GM12878 (cell line): Measurements from ENCODE around the gene COL23A1. TPM values are rescaled to one million over a fixed set of nuclear protein-coding genes. Genes with fewer than 3 reads are reported as not detected.

Experiments used
- ATAC-seq: fragments of 200-7000 bp; cut with Tn5 transposase; 3 replicates; pipeline ENCODE4 v1.9.1; 2020; ENCODE audit warnings: mild to moderate bottlenecking, moderate library complexity
- BruUV-seq: library from RNA; stranded (reverse); fragments of 400-500 nt; replicated peaks from 2 replicates; lab custom pipeline; 2021; lab: Mats Ljungman, UMichigan
- CTCF ChIA-PET: fragments of 300-600 bp; sonication (Branson Sonifier 250); formaldehyde crosslinking; extraction: SDS; loops from one replicate; lab custom pipeline; 2021; ENCODE audit warnings: inconsistent platforms; lab: Yijun Ruan, JAX
- POLR2A ChIA-PET: fragments of 350-600 bp; formaldehyde crosslinking; extraction: SDS; loops from one replicate; lab custom pipeline; 2021; ENCODE audit warnings: inconsistent platforms; lab: Charles Lee
- RAD21 ChIA-PET: fragments of 300-600 bp; sonication (Branson Sonifier 250); formaldehyde crosslinking; loops from one replicate; lab custom pipeline; 2023; ENCODE audit warnings: antibody characterized with exemption; ENCODE audit not compliant: unreplicated experiment; lab: Charles Lee
- SMC1A ChIA-PET: fragments of 300-600 bp; sonication (Branson Sonifier 250); formaldehyde crosslinking; loops from one replicate; lab custom pipeline; 2023; ENCODE audit not compliant: unreplicated experiment, uncharacterized antibody; lab: Charles Lee
- DNase-seq: peaks from one replicate; pipeline ENCODE4 v3.0.0-alpha.2; 2011; ENCODE audit warnings: low read depth, low spot score
- FAIRE-seq: peaks from 3 replicates; lab custom pipeline; 2011; peaks lifted over from hg19 to GRCh38; lab: Jason Lieb, UNC
- H2AFZ ChIP-seq: 2 replicates; pipeline ENCODE4 v1.6.0; 2011; ENCODE audit warnings: low read depth, low read length, control low read depth; ENCODE audit not compliant: control insufficient read depth
- H3K27ac ChIP-seq: 2 replicates; pipeline ENCODE4 v1.5.1; 2011; ENCODE audit warnings: control low read depth; ENCODE audit not compliant: control insufficient read depth, insufficient read depth
- H3K27me3 ChIP-seq, 2 experiments: replicated peaks in 1 of 2; 2 replicates each; pipeline versions ENCODE4 v1.6.0 to v1.6.1; 2011; ENCODE audit warnings: low read length in 1 of 2; ENCODE audit not compliant: control insufficient read depth in 2 of 2, insufficient read depth in 2 of 2
- H3K36me3 ChIP-seq, 2 experiments: 2 replicates each; pipeline ENCODE4 v1.5.1; 2011; ENCODE audit warnings: low read length in 1 of 2; ENCODE audit not compliant: control insufficient read depth in 2 of 2, insufficient read depth in 2 of 2
- H3K4me1 ChIP-seq: 2 replicates; pipeline ENCODE4 v1.6.1; 2011; ENCODE audit warnings: mild to moderate bottlenecking, low read length, moderate library complexity, mixed read lengths; ENCODE audit not compliant: control insufficient read depth, insufficient read depth
- H3K4me2 ChIP-seq: 2 replicates; pipeline ENCODE4 v1.6.0; 2011; ENCODE audit warnings: control low read depth; ENCODE audit not compliant: control insufficient read depth, insufficient read depth
- H3K4me3 ChIP-seq: fragments of 200-600 bp; sonication (generic); 2 replicates; pipeline ENCODE4 v1.5.1; 2016
- H3K79me2 ChIP-seq: 2 replicates; pipeline ENCODE4 v1.6.0; 2011; ENCODE audit warnings: low read length; ENCODE audit not compliant: control insufficient read depth, insufficient read depth
- H3K9ac ChIP-seq: 2 replicates; pipeline ENCODE4 v1.8.0; 2011; ENCODE audit warnings: low read length, control low read depth, mixed read lengths; ENCODE audit not compliant: control insufficient read depth, insufficient read depth
- H3K9me3 ChIP-seq: replicated peaks from 3 replicates; pipeline ENCODE4 v1.5.1; 2011; ENCODE audit warnings: mild to moderate bottlenecking, low read length; ENCODE audit not compliant: control insufficient read depth, insufficient read depth
- H4K20me1 ChIP-seq: 2 replicates; pipeline ENCODE4 v1.6.0; 2011; ENCODE audit not compliant: control insufficient read depth, insufficient read depth
- CBFB ChIP-seq: IDR thresholded peaks from 2 replicates; pipeline ENCODE4 v1.6.1; 2016; ENCODE audit warnings: antibody characterized with exemption, low read depth
- CBX3 ChIP-seq: fragments of 200-600 bp; sonication (generic); IDR thresholded peaks from 2 replicates; pipeline ENCODE4 v1.6.1; 2016; ENCODE audit warnings: low read depth, borderline replicate concordance
- CEBPZ ChIP-seq: fragments of 150-350 bp; IDR thresholded peaks from 2 replicates; pipeline ENCODE4 v1.6.1; 2016; ENCODE audit warnings: low read depth, low read length
- EP300 ChIP-seq, 2 experiments: fragments of 150-350 bp in 1 of 2; IDR thresholded peaks; 2 replicates each; pipeline ENCODE4 v1.6.1; 2011 to 2012; ENCODE audit warnings: low read depth in 2 of 2, low read length in 2 of 2, borderline replicate concordance in 1 of 2, improper control_type of control experiment in 1 of 2, inconsistent platforms in 1 of 2; ENCODE audit not compliant: control insufficient read depth in 1 of 2
- FOS ChIP-seq: IDR thresholded peaks from 3 replicates; pipeline ENCODE4 v1.6.1; 2011; ENCODE audit warnings: borderline replicate concordance; ENCODE audit not compliant: insufficient read length; ENCODE audit errors: extremely low read depth
- MTA2 ChIP-seq: fragments of 450-650 bp; IDR thresholded peaks from 2 replicates; pipeline ENCODE4 v1.6.1; 2016; ENCODE audit warnings: low read depth, mild to moderate bottlenecking, moderate library complexity
- RBBP5 ChIP-seq: fragments of 200-600 bp; sonication (generic); conservative IDR thresholded peaks from 2 replicates; pipeline ENCODE4 v1.6.1; 2016
- RCOR1 ChIP-seq: conservative IDR thresholded peaks from 2 replicates; pipeline ENCODE4 v1.6.1; 2012; ENCODE audit warnings: low read depth, low read length, improper control_type of control experiment
- SMARCA5 ChIP-seq: fragments of 450-650 bp; IDR thresholded peaks from 2 replicates; pipeline ENCODE4 v1.6.1; 2017; ENCODE audit warnings: mild to moderate bottlenecking
- SUPT20H ChIP-seq: IDR thresholded peaks from 2 replicates; pipeline ENCODE4 v1.6.1; 2011; ENCODE audit warnings: low read depth, mild to moderate bottlenecking, low read length, moderate library complexity, borderline replicate concordance; ENCODE audit not compliant: control insufficient read depth
- SUZ12 ChIP-seq: fragments of 200-600 bp; sonication (generic); IDR thresholded peaks from one replicate; pipeline ENCODE4 v1.6.1; 2018; ENCODE audit warnings: antibody characterized with exemption, mild to moderate bottlenecking; ENCODE audit not compliant: unreplicated experiment
- ZNF622 ChIP-seq: fragments of 450-650 bp; IDR thresholded peaks from 2 replicates; pipeline ENCODE4 v1.6.1; 2017; ENCODE audit warnings: mild to moderate bottlenecking, inconsistent platforms
- WGBS: methylation state at CpG from one replicate; pipeline ENCODE4 v1.1.6; 2016; ENCODE audit warnings: low lambda C conversion rate; ENCODE audit not compliant: insufficient replicate concordance, insufficient coverage; ENCODE audit errors: missing lambda C conversion rate; 5-methylcytosine and 5-hydroxymethylcytosine counted together
- in situ Hi-C: fragments of 300-500 bp; cut with MboI; formaldehyde crosslinking; loops from 9 replicates; pipeline ENCODE4 v1.14.3; 2018; ENCODE audit warnings: mixed read lengths
- intact Hi-C: fragments of 100-400 bp; cut with micrococcal nuclease; formaldehyde crosslinking; loops from one replicate; pipeline ENCODE4 v1.14.2; 2022; ENCODE audit not compliant: unreplicated experiment
- polyA plus RNA-seq, 11 experiments: library from polyadenylated mRNA; depleted of rRNA in 4 of 11; unstranded in 6 of 11; stranded (reverse) in 5 of 11; fragments of >200 nt; fragmentation: Nextera tagmentation in 4 of 11; fragmentation: Illumina TruSeq in 1 of 11; extraction: Ambion mirVana in 4 of 11; extraction: Trizol in 1 of 11; gene quantifications; 1 replicate in 1 of 11; 2 replicates in 10 of 11; pipeline versions ENCODE4 v1.2.1 to v1.2.3, GENCODE V29; 2011 to 2016; ENCODE audit warnings: inconsistent platforms in 2 of 11, missing spikeins in 2 of 11, low read depth in 1 of 11
- total RNA-seq, 4 experiments: library from RNA; depleted of rRNA in 3 of 4; stranded (reverse); fragments of >200 nt in 3 of 4; fragmentation: Illumina TruSeq in 1 of 4; extraction: Trizol in 1 of 4; gene quantifications; 2 replicates each; pipeline versions ENCODE4 v1.2.1 to v1.2.3, GENCODE V29; 2013 to 2021
- TF ChIP-seq, protein P1 (sequence below): fragments of 450-650 bp; formaldehyde crosslinking; IDR thresholded peaks from 2 replicates; pipeline ENCODE4 v1.5.0; 2022; ENCODE audit warnings: mild to moderate bottlenecking, missing genetic modification characterization
- TF ChIP-seq, protein P2 (sequence below): fragments of 450-650 bp; IDR thresholded peaks from 2 replicates; pipeline ENCODE4 v1.6.1; 2018; ENCODE audit warnings: borderline replicate concordance, mild to moderate bottlenecking; ENCODE audit not compliant: partially characterized antibody
- TF ChIP-seq, protein P3 (sequence below): IDR thresholded peaks from 2 replicates; pipeline ENCODE4 v1.6.1; 2011; ENCODE audit warnings: low read depth, mild to moderate bottlenecking, low read length, moderate library complexity, borderline replicate concordance; ENCODE audit errors: extremely low read depth

The COL23A1 gene
- total and polyA plus RNA-seq, 10 of the 15 experiments (the other 5 are each of a cell fraction or from before 2014, with no cell fraction given), result 0.03 to 0.83 (median 0.09) TPM; not detected in 5

DNA sequence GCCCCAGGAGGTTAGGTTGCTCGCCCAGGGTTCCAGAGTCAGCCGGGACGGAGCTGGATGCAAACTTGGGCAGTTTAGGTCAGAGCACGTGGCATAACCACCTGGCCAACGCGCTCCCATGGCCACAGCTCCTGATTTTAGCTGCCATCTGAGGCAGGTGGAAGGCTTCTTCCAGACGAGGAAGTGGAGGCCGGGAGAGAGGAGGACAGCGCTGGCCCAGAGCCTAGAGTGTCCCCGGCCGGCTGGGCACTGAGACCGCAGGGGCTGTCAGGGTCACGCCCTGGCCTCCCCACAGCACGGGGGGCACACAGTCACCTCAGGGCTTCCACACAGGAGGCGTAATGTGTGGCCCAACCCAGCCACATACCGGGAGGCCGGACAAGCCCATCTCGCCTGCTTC is 341.4 kb downstream of the COL23A1 start:
- no peak overlapping the region for H2AFZ ChIP-seq
- H3K4me2 ChIP-seq, result no peak overlapping the region
- H3K9ac ChIP-seq, result no peak overlapping the region
- ATAC-seq (no peak), FAIRE-seq (no peak), DNase-seq (no peak)
- no peaks in the 10 kb centered on the region for H3K27me3 ChIP-seq
- ChIA-PET RAD21 (no interaction called here), CTCF (no interaction called here), SMC1A (no interaction called here), POLR2A (no interaction called here)
- in situ Hi-C loops, result no loop called here
- no TSS peak for BruUV-seq
- intact Hi-C loops, result no loop called here
- no peaks in the 10 kb centered on the region for H3K79me2 ChIP-seq
- no peak overlapping the region for H3K27ac ChIP-seq
- no peaks in the 10 kb centered on the region for H3K9me3 ChIP-seq
- H3K36me3 ChIP-seq, result no peaks in the 10 kb centered on the region
- 68% methylated on average over 18 of the region's 18 CpGs for WGBS
- H3K4me3 ChIP-seq, result no peak overlapping the region
- H3K4me1 ChIP-seq, result peaks cover 13% of the 10 kb centered on the region
- no peaks in the 10 kb centered on the region for H4K20me1 ChIP-seq
- no peak for TF ChIP-seq FOS
- no peak for TF ChIP-seq CBX3
- TF ChIP-seq RBBP5, result no peak
- no peak for TF ChIP-seq SMARCA5
- no peak for TF ChIP-seq CBFB
- TF ChIP-seq, protein P1, sequence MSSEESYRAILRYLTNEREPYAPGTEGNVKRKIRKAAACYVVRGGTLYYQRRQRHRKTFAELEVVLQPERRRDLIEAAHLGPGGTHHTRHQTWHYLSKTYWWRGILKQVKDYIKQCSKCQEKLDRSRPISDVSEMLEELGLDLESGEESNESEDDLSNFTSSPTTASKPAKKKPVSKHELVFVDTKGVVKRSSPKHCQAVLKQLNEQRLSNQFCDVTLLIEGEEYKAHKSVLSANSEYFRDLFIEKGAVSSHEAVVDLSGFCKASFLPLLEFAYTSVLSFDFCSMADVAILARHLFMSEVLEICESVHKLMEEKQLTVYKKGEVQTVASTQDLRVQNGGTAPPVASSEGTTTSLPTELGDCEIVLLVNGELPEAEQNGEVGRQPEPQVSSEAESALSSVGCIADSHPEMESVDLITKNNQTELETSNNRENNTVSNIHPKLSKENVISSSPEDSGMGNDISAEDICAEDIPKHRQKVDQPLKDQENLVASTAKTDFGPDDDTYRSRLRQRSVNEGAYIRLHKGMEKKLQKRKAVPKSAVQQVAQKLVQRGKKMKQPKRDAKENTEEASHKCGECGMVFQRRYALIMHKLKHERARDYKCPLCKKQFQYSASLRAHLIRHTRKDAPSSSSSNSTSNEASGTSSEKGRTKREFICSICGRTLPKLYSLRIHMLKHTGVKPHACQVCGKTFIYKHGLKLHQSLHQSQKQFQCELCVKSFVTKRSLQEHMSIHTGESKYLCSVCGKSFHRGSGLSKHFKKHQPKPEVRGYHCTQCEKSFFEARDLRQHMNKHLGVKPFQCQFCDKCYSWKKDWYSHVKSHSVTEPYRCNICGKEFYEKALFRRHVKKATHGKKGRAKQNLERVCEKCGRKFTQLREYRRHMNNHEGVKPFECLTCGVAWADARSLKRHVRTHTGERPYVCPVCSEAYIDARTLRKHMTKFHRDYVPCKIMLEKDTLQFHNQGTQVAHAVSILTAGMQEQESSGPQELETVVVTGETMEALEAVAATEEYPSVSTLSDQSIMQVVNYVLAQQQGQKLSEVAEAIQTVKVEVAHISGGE (CRISPR knock-in tag), result no peak
- TF ChIP-seq CEBPZ, result no peak
- no peak for TF ChIP-seq RCOR1
- TF ChIP-seq SUPT20H, result no peak
- no peak for TF ChIP-seq ZNF622
- no peak for TF ChIP-seq MTA2
- TF ChIP-seq EP300 (IDR thresholded peaks at IDR 0.05; ENCODE audit: borderline replicate concordance in 1 of 2, control insufficient read depth in 1 of 2, low read depth in 2 of 2, low read length in 2 of 2), result no peak
- TF ChIP-seq, protein P2, sequence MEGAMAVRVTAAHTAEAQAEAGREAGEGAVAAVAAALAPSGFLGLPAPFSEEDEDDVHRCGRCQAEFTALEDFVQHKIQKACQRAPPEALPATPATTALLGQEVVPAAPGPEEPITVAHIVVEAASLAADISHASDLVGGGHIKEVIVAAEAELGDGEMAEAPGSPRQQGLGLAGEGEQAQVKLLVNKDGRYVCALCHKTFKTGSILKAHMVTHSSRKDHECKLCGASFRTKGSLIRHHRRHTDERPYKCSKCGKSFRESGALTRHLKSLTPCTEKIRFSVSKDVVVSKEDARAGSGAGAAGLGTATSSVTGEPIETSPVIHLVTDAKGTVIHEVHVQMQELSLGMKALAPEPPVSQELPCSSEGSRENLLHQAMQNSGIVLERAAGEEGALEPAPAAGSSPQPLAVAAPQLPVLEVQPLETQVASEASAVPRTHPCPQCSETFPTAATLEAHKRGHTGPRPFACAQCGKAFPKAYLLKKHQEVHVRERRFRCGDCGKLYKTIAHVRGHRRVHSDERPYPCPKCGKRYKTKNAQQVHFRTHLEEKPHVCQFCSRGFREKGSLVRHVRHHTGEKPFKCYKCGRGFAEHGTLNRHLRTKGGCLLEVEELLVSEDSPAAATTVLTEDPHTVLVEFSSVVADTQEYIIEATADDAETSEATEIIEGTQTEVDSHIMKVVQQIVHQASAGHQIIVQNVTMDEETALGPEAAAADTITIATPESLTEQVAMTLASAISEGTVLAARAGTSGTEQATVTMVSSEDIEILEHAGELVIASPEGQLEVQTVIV, result no peak
- TF ChIP-seq, protein P3, sequence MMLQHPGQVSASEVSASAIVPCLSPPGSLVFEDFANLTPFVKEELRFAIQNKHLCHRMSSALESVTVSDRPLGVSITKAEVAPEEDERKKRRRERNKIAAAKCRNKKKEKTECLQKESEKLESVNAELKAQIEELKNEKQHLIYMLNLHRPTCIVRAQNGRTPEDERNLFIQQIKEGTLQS, result no peak
- no peak for TF ChIP-seq SUZ12
